Medulla oblongata (tissue), 1 donor: ENCODE measurements around the gene ARPC1A.
"Not testable (repeated sequence)": the region's sequence is repeated elsewhere in the genome, so short reads cannot be mapped to it uniquely, and the experiment has no call there.

ENCODE experiments used
- DNase-seq: peaks from one replicate; pipeline ENCODE4 v3.0.0-alpha.2; 2015; ENCODE audit errors: extremely low spot score

Gene ARPC1A

DNA sequence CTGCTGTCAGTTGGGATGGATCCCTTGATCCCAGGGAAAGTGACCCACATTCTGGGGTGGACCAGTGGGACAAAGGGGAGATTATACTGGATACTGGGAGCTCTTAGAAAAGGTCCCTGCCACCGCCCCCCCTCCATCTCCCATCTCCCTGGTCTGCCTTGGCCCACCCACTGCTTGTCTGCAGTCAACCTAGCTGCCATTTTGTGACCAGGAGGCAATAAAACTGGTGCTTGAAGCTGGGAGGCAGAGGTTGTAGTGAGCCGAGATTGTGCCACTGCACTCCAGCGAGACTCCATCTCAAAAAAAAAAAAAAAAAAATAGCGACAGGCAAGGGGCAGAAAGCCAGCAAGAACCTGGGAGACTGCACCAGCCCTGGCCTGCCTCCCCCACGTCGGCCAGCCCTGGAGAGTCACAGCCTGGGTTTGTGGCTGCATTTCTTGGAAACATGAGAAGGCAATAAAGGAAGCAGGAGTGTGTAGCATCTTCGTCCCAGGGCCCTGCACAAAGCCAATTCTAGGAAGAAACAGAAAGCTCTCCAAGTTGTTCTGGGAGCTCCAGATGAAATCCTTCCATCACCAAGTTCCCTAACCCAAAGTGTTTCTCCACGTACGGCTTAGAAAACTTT, 44.2 kb downstream of the ARPC1A start:
- no peak for DNase-seq

DNA sequence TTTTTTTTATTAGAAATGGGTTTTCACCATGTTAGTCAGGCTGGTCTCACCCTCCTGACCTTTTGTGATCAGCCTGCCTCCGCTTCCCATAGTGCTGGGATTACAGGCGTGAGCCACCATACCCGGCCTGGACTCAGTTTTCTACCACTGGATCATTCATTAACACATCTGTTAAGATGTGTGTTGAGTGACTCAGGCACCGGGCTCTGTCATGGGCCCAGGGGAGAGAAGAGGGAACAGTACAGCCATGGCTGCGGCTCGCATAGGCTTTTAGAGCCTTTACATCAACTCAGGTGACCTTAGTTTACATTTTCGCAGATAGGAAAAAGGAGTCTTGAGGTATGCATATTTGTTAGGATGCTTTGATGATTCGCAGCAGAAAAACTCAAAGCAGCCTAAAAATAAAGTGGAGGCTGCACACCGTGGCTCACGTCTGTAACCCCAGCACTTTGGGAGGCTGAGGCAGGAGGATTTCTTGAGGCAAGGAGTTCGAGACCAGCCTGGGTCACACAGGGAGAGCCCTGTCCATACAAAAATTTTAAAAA, 45.8 kb downstream of the ARPC1A start:
- DNase-seq = no peak

DNA sequence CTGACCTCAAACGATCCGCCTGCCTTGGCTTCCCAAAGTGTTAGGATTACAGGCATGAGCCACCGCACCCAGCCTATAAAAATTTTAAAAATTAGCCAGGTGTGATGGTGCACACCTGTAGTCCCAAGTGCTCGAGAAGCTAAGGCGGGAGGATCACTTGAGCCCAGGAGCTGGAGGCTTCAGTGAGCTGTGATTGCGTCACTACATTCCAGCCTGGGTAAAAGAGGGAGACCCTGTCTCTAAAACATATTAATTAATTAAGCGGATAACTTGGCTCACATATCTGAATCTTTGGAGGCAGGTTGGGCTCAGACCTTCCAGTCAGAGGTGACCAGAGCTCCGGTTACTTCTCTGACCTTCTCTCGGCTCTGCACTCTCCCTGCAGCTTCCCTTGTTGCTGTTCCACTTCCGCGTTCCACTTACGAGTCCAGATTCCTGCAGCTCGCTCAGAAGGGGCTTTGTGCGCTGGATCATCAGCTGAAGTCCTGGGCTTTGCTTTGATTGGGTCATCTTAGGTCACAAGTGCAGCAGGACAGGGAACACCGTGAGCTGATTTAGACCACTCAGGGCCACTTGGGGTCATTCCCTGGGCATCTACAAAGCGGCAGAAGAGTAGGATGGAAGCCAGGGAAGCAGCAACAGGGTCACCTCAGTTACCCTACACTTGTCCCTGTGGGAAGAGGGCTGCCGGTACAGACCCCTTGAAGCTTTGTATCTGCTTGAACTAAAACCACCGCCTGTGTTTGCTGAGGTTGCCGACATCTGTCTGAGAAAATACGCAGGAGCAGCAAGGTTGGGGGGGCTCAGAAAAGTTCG, 46.8 kb downstream of the ARPC1A start:
- no peak for DNase-seq

DNA sequence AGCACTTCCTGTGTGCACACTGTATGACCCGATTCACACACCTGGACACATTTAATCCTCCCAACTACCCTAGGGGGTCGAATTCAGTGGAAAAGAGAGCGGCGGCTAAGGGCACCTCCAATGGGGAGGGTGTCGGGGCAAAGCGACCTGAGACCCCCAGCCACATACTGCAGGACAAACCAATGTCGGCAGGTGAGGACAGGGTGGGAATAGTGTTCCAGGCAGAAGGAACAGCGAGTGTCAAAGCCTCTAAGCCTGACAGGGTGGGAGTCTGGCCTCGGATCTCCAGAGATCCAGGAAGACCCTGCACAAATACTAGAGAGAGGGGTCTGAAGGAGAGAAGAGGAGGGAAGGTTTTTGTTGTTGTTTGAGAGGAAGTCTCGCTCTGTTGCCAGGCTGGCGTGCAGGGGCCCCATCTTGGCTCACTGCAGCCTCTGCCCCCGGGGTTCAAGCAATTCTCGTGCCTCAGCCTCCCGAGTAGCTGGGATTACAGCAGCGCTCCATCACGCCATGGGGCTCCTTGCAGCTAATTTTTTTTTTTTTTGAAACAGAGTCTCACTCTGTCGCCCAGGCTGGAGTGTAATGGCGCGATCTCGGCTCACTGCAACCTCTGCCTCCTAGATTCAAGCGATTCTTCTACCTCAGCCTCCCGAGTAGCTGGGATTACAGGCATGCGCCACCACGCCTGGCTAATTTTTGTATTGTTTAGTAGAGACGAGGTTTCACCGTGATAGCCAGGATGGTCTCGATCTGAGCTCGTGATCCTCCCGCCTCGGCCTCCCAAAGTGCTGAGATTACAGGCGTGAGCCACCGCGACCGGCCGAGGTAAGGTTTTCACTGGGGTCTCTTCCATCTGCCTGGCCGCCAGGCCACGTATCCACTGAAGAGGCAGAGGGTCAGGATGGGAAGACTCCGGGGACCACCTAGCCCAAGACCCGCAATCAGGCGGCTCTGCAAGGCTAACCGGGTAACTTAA, 47.7 kb downstream of the ARPC1A start:
- DNase-seq = no peak

DNA sequence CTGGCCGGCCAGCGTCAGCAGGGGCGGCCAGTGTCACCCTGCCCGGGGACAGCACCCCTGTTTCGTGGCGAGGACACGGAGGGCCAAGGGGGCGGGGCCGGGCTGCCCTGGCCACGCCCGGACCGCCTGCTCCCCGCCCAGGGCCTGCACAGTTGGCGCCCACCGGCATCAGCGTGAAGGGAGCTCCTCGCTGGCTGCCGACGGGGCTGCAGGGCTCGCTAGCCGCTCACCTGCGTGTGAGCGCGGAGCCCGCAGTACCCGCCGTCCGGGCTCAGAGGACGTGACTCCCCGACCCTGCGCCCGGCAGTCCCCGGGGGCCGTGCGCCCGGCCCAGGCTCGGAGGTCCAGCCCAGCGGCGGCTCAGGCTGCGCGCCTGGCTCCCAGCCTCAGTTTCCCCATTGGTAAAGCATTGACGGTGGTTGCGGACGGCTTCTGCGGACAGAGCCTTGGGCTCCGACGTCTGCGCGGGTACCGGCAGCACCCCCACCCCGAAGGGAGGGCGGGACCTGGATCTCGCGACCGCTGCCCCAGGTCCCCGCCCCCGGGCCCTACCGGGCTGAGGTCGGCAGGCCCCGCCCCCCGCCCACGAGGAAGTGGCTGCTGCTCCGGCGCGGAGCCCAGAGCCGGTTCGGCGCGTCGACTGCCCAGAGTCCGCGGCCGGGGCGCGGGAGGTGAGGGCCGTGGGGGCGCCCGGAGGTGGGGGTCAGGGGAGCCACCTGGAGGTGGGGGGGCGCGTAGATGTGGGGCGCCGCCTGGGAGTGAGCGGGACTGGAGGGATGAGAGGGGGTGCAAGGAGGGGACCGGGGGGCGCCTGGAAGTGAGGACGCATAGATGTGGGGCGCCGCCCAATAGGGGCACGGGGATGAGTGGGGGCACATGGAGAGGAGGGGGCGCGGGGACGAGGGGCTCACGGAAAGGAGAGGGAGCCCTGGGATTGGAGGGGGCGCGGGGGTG, 48.7 kb downstream of the ARPC1A start, which contains the start of gene ARPC1B:
TSS of gene ARPC1B (plus strand) at position 620 of the 954 bp plus-strand sequence. CDS start 10,985 bp downstream, outside the sequence.
- peak; percentile 30 for DNase-seq

DNA sequence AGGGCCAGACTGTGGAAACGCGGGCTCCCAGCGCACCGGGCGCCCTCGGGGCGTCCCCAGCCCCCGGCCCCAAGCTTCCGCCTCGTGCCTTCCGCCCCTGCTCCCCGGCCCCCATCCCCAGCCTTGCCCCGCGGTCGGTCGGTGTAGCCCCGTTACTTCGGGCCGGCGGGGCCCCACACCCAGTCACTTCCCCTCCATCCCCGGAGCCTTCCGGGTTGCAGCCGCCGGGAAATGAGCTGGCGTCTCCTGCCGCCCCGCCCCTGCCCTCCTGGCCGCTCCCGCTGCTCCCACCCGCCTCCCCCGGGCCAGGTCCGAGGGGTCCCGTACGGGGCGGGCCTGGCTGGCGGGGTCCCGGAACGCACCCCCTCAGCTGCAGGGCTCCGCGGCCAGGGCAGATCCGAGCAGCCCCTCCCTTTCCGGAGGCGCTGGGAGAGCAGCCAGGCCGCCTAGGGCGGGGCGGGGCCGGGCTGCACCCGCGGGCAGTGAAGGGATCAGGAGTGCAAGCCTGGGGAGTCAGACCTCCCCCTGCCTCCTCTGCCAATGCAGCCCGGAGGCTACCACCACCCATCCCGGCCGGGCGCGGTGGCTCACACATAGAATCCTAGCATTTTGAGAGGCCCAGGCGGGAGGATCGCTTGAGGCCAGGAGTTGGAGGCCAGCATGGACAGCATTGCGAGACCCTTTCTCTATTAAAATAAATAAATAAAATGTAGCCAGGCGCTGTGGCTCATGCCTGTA, 49.5 kb downstream of the ARPC1A start:
- peak; percentile 72 for DNase-seq

DNA sequence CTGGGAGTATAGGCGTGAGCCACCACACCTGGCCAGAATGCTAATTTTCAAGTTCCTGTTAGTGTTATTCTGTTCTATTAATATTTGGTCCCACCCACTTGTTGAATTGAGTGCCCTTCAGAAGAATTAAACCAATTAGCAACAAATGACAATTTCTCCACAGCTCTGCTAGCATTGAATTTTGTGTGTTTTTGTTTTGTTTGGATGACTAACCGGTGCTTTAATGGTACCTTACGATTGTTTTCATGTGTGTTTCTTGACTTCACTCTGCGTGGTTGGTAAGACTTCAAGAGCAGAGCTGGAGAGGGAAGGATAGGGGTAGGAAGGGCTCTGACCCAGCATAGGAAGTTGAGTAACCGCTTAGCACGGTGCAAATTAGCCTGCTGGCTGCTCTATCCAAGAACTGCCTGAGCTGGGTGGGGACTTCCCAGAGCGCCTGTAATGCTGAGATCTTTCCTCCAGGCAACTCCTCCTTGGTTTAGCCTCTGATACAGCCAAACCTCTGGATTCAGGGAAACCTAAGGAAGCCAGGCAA, 53.4 kb downstream of the ARPC1A start:
- DNase-seq = peak; percentile 73

DNA sequence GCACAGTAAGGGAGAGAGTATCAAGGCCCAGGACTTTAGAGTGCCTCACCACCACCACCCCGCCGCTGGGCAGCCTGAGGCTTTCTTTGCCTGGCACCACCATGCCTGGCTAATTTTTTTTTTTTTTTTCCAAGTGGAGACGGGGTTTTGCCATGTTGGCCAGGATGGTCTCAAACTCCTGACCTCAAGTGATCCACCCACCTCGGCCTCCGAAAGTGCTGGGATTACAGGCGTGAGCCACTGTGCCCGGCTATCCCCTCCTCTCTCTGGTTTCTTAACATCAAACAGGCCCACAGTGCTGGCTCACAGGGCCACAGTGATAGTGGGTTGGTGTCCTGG, 54.0 kb downstream of the ARPC1A start:
- not testable (repeated sequence) for DNase-seq

DNA sequence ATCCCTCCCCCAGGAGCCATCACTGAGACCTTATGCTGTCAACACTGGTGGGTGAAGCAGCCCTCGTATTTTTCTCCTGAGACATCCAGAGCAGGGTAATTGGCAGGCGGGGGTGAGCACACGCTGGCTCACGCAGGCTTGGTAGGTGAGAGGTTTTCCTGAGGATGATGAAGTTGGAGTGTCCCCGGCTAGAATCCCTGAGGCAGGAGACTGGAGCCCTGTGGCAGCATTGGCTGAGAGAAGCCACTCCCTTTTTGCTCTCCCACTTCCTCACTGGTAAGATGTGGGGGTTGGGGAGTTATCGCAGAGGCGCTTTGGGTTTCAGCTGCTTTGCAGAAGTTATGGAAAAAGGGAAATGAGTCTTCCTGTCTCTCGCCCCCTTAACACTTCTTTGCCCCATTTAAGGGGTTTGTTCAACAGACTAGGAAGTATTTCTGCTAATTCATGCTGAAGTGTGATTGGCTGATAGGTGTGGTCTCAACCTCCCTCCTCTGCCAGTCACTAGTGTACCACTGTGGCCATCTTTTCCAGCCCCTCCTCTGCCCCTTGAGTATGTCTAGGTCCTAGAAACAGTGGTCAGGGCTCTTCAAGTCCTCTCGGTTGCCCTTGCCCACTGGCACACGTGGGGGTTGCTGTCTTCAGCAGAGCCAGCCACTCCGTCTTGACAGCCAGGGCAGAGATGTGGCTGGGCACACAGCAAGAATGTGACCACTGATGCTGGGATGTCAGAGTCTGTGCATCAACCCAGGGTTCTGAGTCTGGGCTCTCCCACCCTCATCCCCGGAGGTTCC, 54.5 kb downstream of the ARPC1A start:
- peak; percentile 88 for DNase-seq

DNA sequence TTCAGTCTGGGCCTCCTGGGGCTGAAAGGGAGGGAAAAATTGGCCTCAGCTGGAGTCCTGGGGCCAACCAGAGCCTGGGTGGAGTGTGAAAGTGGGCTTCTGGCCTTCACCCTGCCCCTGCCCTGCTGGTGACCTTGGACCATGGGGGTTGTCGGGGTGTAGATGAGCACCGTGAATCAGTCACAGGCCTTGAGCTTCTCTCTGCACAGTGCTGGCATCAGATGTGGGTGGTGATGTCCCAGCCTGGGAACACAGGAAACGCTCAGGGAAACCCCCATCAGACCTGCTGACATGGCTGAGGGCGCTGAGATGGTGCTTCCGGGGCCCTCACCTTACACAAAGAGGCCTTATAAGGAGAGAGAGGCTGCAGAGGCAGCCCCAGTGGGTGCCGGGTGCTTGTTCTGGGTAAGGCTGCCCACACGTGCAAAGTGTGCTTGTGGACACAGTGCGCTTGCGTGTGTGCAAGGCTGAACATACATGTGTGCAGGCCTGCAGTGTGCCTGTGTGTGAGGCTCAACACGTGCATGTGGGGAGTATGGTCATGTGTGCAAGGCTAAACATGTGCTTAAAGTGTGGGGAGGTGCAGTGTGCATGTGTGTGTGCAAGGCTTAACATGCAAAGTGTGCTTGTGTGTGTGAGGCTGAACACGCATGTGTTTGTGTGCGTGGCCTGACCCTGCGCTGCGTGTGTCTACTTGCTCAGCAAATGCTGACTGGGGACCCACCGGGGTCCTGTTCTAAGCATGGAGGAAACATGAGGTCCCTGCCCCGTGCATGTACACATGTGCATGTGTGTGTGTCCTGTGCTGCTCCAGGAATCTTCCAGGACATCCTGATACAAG, 55.3 kb downstream of the ARPC1A start:
- DNase-seq = no peak

DNA sequence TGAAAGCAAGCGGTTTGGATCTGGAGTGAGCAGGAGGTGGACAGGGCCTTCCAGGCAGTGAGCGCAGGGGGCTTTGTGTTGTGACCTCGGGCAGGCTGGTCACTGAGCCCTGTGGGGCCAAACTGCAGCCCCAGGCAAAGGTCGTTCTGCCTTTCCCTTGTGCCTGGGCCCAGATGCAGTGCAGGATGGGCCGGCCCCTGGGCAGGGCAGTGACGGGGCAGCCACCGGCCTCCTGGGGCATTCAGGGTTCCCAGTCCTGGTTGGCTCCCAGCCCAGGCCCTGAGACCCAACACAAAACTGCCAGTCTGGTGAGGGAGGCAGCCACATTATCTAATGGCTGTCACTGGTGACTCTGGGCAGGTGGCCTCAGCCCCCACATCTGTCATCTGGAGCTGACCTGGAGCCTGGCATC, 56.0 kb downstream of the ARPC1A start:
- no peak for DNase-seq

DNA sequence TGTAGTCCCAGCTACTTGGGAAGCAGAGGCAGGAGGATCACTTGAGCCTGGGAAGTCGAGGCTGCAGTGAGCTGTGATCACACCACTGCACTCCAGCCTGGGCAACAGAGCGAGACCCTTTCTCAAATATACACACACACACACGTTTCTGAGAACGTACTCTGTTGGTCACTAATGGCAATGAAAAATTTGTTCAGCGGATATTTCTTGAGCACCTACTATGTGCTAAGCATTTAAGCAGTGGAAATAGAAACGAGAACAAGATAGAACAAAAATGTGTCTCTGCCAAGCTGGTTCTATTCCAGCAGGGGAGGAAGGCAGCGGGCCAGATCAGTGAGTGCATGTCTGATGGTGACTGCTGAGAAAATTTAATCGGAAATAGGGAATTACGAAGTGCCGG, 57.5 kb downstream of the ARPC1A start:
- no peak for DNase-seq

DNA sequence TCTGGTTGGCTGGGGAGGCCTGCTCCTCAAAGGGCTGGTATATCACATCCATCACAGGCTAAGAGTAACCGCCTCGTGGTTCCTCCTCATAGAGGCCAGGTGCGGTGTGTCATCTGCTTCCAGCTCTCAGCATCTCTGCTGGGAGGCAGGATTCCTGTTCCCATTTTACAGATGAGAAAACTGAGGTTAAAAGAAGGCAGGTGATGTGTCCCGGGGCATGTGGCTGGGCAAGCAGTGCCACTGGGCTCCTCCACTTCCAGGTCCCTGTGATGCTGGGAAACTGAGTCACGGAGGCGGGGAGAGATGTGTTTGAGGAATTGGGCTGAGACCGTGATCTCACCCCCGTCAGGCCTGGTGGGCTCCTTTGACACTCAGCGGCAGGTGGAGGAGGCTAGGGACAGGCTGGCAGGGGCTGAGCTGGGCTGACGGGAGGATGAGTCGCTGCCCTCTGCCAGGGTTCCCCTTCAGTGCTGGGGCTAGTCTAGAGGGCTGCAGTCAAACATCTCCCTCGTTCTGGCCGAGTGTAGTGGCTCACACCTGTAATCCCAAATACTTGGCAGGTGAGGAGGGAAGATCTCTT, 58.2 kb downstream of the ARPC1A start:
- no peak for DNase-seq

DNA sequence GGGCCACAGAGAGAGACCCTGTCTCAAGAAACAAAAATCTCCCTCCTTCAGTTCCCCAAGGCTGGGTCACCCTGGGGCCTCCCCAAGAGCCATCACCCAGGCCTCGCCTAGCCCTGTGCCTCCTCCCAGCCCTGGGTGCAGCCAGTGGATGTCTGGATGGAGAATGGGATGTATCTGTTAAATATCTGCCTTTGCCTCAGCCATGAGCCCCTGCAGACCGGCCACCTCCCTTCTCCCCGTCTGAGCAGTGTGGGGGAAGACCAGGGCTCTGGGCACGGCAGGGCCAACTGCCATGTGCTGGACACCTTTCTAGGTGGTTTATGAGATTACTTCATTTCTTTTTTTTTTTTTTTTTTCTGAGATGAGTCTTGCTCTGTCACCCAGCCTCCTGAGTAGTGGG, 58.8 kb downstream of the ARPC1A start:
- DNase-seq = no peak

DNA sequence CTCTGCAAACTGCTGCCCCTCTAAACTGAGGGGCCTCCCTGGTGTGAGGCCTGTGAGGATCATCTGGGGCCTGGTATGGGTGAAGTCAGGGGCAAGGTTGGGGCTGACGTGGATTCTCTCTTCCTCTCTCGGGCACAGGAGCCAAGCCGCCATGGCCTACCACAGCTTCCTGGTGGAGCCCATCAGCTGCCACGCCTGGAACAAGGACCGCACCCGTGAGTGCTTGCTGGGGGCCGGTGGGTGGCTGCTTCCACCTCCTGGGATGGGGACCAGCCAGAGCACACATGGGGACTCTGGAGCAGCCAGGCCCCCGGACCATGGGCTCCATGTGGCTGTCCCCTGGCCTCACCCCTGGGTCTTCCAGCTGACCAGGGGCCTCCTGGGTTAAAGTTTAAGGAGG, 59.9 kb downstream of the ARPC1A start:
- DNase-seq = no peak

DNA sequence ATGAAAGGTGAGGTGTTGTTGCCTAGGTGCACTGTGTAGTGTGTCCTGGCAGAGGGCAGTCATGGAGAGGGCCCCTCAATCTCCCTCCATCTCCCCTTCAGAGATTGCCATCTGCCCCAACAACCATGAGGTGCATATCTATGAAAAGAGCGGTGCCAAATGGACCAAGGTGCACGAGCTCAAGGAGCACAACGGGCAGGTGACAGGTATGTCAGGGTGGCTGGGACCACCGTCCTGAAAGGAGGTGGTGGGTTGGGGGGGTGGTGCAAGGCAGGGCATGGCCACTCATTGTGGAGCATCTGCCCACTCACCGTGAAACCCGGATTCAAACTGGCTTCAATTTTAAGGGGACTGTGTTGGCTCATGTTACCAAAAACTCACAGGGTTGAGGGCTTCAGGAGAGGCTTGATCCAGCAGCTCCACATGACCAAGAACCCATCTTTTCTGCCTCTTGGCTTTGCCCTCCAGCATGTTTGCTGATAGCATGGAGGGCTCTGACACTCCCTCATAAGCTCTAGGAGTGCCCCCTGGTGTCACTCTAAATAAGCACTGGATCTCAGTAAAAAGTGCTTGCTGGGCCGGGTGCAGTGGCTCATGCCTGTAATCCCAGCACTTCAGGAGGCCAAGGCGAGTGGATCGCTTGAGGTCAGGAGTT, 61.0 kb downstream of the ARPC1A start:
- DNase-seq = no peak

DNA sequence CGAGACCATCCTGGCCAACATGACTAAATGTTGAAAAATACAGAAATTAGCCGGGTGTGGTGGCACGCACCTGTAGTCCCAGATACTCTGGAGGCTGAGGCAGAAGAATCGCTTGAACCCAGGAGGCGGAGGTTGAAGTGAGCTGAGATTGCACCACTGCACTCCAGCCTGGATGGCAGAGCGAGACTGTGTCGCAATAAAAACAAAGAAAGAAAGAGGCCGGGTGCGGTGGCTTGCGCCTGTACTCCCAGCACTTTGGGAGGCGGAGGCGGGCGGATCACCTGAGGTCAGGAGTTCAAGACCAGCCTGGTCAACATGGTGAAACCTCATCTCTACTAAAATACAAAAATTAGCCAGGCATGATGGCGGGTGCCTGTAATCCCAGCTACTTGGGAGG, 61.5 kb downstream of the ARPC1A start:
- DNase-seq = not testable (repeated sequence)
